HT-29 (cell line): ENCODE results near the gene MED4. TPM values are rescaled to one million over a fixed set of nuclear protein-coding genes. Genes with fewer than 3 reads are reported as not detected.
A peak's percentile ranks its signal among the peaks of the same experiment; 100 is the strongest.

ENCODE experiments used
- DNase-seq: peaks from one replicate; pipeline ENCODE4 v3.0.0-alpha.2; 2015; ENCODE audit warnings: low spot score
- total RNA-seq: library from RNA; depleted of rRNA; stranded (reverse); fragments of >200 nt; shearing (Covaris generic); gene quantifications from 2 replicates; pipeline ENCODE4 v1.2.3, GENCODE V29; 2014; rRNA removed

Gene MED4, protein sequence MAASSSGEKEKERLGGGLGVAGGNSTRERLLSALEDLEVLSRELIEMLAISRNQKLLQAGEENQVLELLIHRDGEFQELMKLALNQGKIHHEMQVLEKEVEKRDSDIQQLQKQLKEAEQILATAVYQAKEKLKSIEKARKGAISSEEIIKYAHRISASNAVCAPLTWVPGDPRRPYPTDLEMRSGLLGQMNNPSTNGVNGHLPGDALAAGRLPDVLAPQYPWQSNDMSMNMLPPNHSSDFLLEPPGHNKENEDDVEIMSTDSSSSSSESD
- 25.4 and 25.7 TPM in 2 replicates for total RNA-seq

DNA sequence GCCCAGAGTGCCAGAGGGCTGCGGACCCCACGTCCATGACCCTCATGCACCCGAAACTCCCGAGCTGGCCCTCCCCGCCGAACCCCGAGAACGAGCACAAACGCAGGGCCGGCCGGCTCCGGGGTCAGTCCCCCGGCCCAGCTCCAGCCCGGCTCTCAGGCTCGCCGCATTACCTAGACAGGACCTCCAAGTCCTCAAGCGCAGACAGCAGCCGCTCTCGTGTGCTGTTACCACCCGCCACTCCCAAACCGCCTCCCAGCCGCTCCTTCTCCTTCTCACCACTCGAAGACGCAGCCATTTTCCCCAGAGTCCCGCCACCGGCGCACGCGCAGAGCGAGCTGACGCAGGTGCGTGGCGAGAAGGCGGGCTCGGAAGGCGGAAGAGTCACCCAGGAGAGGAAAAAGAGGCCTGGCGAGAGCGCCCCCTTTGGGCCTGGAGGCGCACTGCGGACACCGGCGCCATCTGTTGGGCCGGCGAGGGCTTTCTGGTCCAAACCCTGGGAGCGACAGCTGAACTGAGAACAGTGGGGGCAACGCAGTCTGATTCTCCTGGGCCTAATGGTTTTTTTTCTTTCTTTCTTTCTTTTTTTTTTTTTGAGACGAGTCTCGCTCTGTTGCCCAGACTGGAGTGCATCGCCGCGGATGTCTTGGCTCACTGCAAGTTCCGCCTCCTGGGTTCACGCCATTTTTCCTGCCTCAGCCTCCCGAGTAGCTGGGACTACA, at the start of gene MED4:
Gene MED4 (minus strand): TSS at position 324 of the 722 bp plus-strand sequence. CDS start 26 bp downstream, at position 298.
- DNase-seq: peak; percentile 97

DNA sequence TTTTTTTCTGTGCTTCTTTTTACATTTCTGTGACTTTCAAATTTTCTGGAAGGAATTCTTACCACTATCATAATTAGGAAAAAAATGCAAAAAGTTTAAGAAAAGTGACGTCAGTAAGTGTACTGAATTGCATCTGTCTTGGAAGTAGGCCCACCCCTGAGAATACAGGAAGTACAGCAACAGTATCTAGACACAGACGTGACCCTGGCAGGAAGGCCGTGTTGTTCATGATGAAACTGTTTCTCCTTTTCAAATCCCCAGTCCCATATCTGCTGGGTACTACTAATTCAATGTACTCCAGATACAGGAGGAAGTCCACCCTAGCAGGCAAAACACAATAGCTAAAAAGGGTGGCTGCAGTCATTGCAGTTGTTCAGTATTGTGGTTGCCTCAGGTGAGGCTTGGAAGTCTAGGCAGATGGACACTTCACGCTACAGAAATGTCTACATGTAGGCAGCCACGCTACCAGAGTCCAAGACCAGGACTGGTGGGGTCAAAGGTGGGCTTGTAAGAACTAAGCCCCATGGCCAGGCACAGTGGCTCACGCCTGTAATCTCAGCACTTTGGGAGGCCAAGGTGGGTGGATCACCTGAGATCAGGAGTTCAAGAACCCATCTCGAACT, 49.6 kb upstream of the MED4 start:
- no peak for DNase-seq

DNA sequence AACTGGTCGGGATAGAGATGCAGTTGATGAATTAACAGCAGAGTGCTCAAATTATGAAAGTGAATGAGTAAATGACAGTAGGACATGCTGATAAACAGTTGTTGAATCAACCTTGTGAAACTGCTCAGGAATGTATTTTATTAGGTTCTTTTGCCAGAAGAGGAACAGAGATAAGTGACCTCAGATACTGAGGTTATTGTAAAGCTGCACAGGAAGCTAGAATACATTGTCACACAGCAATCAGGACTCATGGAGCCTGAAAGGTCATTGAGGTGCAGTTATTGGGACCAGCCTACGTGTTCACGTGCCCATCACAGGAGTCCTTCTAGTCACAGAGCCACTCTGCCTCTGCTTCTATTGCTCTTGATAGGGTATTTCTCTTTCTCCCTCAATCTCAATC, 47.5 kb upstream of the MED4 start:
- DNase-seq: no peak

DNA sequence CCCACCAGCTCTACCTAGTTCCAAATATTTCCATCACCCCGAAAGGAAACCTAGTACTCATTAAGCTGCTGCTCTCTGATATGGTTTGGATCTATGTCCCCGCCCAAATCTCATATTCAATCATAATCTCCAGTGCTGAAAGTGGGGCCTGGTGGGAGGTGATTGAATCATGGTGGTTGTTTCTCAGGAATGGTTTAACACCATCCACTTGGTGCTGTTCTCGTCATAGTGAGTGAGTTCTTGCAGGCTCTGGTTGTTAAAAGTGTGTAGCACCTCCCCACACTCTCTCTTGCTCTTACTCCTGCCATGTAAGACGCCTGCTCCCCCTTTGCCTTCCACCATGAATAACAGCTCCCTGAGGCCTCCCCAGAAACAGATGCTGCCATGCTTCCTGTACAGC, 43.4 kb upstream of the MED4 start:
- DNase-seq: no peak

DNA sequence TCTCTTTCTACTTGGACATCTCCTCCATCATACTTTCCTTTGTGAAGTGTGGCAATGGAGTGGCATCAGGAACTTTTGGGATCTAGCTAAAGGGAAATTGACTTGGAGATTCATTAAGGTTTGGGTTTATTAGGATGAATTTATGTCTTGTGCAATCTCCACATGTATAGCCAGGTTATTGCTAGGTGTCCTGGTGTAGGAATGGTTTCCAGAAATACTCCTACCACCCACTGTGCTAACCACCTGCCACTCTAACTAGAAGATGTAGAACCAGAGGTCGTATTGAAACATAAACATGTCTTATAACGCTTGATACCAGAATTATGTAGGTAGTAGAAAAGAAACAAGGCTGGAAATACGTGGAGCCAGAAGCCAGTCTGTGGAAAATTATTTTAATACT, 38.1 kb upstream of the MED4 start:
- DNase-seq: no peak

DNA sequence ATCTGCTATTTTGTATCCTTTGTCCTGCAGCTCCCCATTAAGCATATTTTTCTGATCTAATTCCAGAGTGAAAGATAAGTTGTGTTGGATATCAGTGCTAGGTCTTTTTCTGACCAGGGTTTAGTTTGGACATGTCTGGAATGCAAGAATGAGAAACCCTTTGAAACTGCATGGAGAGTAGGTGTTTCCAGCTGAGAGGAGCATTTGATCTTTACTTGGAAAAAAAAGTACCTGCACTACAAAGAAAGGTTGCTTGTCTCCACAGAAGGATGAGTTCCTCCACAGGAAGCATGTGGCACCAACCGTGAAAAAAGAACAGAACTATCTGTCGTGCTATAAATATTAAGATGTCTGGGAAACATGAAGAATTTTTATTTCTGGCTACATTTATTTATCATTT, 36.6 kb upstream of the MED4 start:
- DNase-seq: no peak

DNA sequence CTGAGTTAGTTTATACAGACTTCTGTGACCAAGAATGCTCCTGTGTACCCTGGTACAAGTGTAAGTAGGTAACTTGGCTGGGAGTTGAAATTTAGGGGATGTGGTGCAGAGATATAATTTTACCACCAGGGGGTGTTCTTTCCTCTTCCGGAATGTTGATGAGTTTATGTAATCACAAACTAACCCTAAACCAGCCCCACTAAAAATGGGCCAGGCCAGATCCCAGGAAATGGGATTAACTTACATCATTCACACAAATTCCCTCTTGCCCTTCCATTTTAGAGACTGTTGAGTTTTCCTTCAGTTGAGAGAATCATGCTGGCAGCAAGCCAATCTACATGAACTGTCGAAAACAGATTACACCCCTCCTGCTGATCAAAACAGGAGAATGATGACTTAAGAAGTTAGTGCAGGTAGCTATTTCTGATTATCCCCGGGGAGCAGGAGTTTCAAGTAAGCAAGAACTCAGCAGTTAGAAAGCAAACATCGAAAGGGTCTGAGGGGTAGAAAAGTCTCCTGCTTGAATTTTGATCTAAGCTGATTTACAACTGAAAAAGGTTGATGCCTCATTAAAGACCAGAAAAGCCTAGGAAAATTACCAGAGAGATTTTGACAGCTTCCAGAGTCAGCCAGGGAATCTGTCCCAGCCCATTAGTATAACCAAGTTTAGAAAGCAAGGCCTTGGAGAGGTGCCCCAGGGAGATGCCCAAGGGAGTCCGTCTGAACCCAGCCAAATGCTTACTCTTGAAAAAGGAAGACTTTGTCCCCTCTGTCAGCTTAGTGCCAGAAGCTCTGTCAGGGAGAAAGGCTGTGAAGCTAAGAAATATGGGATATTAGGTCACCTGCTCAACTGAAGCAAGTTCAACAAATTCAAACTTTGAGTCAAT, 32.3 kb upstream of the MED4 start:
- peak; percentile 84 for DNase-seq

DNA sequence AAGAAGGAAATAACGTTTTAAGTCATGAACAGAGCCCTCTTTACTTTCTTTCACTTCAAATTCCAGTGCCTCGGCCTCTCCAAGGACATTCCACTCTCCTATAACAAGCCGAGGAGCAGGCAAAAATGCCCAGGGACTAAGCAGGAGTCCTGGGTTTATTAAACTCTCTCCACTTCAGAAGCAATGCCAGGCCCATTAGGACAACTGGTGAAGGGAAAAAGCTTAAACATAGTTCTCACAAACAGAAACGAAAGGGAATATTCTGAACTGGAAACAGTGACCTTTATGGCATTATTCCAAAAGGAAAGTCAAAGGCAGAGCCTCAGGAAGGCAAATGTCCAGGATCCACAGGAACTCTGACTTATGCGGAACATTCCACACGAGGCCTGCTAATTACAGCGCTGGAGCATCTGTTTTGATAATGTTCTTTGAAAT, 30.9 kb upstream of the MED4 start:
- DNase-seq: no peak

DNA sequence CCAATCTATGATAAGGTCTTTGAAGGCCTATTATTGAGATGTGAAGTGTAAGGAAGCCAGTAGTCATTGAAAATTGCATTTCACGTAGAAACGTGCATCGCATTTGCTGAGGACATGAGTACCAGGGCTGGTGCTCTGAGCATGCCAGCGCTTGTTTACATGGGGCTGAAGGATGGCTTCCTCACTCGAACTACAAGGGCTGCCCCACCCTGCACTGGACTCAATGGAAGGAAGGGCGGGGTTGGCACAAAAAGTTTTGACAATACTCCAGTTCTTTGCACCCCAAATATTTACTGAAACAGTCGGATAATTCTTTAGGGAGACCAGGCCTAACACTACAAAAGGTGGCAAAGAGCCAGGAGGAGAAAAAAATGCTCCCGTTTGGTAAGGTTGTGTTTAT, 28.9 kb upstream of the MED4 start:
- no peak for DNase-seq

DNA sequence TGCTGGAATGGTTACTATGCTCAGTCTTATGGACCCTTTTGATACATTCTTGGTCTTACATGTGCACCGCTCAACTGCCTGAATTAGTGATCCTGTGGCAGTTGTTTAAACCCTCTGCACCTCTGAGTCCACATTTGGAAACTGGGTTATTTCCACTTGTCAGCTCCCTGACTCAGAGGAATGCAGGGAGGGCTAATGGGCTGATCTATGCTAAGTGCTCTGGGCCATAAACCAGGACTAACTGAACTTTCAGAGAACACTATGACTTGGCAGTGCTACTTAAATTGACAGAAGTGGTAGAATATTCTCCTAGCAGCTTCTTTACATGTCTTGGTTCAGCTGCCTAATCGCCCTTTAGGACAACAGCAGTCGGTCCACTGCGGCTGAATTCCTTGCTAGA, 26.8 kb upstream of the MED4 start:
- no peak for DNase-seq

DNA sequence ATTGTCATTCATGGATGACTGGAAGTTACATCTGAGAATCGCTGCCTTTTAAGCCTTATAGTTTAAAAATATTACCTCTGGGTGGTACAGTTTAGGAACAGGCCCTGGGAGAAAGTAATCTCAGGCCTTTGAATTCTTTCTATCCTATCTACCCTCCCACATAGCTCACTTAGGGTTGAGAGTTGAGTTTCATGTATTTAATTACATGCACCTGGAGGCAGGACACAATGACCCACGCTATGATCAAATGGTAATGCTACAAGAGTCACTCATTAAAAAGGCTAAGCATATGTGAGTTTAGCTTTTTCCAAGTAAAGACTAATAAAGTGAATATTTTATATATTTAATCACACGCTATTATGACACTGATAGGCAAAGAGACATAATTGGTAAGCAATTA, 25.3 kb upstream of the MED4 start:
- DNase-seq: no peak

DNA sequence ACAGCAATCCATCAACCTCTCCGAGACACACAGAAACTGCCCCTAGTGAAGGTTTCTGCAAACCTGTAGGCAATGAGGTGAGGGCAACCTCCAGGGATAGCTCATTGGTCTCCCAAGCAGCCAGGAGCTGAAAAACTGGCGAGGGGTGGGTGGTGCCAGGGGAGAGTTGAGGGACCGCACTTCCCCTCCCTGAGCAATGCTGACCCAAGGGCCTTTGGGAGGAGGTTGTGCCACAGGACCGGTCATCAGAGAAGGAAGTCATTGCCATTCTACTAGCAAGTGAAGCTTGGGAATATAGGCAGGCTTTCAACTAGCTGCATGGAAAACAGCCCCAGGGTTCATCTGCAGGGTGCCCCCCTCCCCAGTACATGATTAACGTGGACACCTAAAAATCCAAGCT, 23.1 kb upstream of the MED4 start:
- no peak for DNase-seq

DNA sequence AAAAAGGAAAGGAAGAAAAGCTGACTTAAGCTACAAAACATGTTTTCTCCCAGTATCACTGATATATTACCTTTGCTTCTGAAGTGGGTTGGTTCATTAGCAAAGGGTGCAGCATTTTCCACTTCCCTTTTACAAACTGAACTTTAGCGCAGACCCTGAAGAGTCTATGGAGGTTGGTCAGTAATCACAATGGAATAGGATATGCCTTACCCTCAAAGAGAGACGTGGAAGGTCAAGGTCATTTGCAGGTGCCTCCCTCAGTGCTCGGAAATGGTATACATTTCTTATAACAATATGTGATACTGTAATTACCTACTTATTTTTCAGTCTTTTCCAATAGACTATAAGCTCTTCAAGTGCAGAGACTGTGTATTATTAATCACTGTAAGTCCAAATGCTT, 21.9 kb upstream of the MED4 start:
- DNase-seq: no peak

DNA sequence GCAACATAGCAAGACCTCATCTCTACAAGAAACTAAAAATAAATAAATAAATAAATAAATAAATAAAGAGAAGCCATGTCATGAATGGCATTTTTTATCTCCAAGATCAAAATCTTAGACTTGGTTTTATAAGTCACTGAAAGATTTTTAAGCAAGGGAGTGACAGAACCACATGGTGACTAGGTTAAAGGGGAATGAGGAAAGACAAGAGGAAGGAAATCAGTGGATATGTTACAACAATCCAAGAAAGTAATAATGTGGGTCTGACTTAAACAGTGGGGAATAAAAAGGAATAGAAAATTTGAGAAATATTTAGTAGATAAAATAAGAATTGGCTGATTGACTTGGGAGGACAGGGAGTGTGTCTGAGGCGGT, 18.8 kb upstream of the MED4 start:
- no peak for DNase-seq

DNA sequence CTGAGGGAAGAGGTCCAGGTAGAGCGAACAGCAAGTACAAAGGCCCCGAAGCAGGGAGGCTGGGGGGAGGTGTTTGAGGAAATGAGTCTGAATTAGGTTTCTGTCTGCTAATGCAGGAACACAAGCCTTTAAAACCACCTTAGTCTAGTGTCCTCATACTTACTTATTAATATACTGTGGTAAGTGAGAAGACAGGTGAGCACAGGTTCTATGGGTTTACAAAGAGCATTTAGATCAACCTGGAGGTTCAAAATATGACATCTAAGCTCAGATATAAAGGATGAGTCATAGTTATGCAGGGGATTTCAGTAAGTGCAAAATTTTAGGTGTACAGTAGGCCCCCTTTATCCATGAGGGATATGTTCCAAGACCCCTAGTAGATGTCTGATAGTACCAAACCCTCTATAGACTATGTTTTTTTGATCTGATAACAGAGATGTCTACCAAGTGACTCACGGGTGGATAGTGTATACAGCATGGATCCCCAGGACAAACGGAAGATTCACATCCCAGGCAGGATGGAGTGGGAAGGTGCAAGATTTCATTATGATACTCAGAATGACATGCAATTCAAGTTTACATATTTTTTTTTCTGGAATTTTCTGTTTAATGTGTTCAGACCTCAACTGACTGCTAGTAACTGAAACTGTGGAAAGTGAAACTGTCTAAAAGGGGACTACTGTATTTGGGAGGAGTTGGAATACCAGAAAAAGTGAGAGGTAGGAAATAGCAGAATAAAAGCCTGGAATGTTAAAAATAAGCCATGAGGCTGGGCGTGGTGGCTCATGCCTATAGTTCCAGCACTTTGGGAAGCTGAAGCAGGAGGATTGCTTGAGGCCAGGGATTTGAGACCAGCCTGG, 18.2 kb upstream of the MED4 start:
- no peak for DNase-seq

DNA sequence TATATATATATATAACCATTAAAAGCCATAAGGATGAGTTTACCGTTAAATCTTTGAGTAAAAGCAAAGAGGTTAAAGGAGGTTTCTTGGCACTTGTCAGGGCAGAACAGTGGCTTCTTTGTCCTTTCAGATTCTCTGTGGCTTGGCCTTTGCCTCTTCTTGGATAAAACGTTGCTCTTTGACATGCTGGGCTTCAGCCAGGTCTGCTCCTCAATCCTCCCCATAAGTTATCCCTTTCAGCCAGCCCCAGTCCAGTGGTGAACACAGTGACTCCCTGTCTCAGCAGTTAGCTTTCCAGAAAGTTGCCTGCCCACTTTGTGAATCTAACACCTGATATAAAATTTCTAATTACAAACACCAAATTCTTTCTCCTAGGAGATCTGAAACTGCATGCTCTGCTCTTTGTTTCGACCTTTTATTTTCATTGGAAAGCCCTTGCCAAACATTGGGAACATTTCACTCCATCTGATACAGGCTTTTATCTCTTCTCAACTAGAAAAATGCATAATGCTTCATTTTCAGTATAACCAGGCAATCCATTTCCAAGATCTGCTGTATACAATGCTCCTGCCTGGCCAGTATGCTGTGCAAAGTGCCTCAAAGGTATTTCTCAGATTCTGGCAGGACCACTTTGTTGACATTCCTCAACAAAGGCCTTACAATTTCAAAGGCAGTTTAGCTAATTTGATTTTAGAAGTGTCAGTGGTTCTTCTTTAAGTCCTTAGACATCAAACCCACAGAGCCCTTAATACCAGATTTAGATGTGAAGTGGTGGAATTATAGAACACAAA, 16.2 kb upstream of the MED4 start:
- no peak for DNase-seq

DNA sequence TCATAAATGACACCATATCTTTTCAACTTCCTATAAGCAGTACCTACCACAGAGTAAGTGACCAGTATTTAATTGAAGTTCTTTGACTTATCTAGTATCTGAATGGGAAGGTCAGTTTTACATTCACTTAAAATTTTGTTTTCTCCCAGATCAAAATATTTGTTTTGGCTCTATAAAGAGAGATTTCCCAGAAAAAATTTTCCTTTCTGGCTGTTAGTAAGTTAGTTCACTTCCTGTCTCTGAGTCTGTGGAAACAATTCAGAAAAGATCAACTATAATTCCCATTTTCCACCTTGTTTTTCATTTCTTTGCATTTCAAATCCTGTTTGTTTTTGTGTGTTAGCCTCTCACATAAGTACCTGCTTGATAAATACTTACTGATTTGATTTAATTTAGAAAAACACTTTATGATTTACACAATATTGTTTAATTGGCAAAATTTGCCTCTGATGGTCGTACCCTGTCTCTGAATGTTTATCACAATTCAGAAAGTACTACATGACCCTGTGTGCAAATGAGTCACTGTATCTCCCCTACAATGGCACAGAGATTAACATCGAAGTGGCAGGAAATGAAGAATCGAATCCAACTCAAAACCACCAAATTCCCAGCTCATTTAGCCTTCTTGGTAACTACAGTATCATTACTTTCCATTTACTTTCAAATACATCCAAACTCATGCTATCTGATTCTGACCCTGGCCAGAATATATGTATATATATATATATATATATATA, 15.4 kb upstream of the MED4 start:
- no peak for DNase-seq

DNA sequence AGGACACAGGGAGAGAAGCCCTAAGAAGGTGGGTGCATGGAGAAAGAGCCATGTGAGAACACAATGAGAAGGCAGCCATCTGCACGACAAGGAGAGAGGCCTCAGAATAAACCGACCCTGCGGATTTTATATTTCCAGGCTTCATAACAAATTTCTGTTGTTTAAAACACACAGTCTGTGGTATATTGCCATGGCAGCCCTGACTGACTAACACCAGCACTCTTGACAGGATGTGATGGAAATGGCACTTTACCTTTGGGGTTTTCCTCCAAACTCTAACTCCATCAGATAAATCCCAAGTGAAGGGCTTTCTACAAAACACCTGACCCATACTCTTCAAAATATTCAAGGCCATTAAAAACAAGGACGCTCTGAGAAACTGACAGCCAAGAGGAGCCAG, 13.2 kb upstream of the MED4 start:
- no peak for DNase-seq

DNA sequence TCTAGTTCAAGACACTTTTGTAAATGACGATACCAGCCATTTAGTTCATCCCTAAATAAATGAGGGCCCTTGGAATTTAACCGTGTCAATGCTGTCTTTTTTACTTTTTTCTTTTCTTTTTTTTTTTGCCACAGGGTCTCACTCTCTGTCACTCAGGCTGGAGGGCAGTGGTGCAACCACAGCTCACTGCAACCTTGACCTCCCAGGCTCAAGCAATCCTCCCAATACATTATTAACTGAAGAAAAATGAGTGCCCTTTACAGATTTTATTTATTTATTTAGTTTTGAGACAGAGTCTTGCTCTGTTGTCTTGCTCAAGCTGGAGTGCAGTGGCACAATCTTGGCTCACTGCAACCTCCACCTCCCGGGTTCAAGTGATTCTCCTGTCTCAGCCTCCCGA, 2.9 kb upstream of the MED4 start:
- no peak for DNase-seq
